Thoracic aorta (tissue), 2 donors: ENCODE measurements around the gene FCER2. TPM values are rescaled to one million over a fixed set of nuclear protein-coding genes. Genes with fewer than 3 reads are reported as not detected.
"Not testable (repeated sequence)": the region's sequence is repeated elsewhere in the genome, so short reads cannot be mapped to it uniquely, and the experiment has no call there.

Experiments
- ATAC-seq: fragments of 150-250 bp; one replicate; pipeline ENCODE4 v1.8.0; 2017; ENCODE audit warnings: low read depth; ENCODE audit not compliant: insufficient number of reproducible peaks, low FRiP score
- DNase-seq: peaks from one replicate; pipeline ENCODE4 v3.0.0-alpha.2; 2020; ENCODE audit warnings: low spot score
- H3K27ac ChIP-seq, 2 donors: fragments of 200-600 bp; sonication (generic); 1 replicate in 1 of 2; 2 replicates in 1 of 2; pipeline ENCODE4 v1.5.1; 2016; ENCODE audit warnings: mild to moderate bottlenecking in 2 of 2, moderate library complexity in 2 of 2
- H3K27me3 ChIP-seq: fragments of 200-600 bp; sonication (generic); replicated peaks from 2 replicates; pipeline ENCODE4 v1.6.0; 2016; ENCODE audit warnings: mild to moderate bottlenecking; ENCODE audit not compliant: insufficient read depth
- H3K36me3 ChIP-seq: fragments of 200-600 bp; sonication (generic); one replicate; pipeline ENCODE4 v1.5.1; 2016
- H3K4me1 ChIP-seq, 2 donors: fragments of 200-600 bp; sonication (generic); 1 replicate in 1 of 2; 2 replicates in 1 of 2; pipeline versions ENCODE4 v1.5.1 to v1.6.0; 2016; ENCODE audit warnings: low read depth in 2 of 2, mild to moderate bottlenecking in 1 of 2; ENCODE audit not compliant: control insufficient read depth in 1 of 2
- H3K4me3 ChIP-seq: fragments of 200-600 bp; sonication (generic); 2 replicates; pipeline ENCODE4 v1.5.1; 2016; ENCODE audit warnings: mild to moderate bottlenecking
- H3K9me3 ChIP-seq: fragments of 200-600 bp; sonication (generic); 2 replicates; pipeline ENCODE4 v1.5.1; 2016
- total RNA-seq, 2 donors: library from RNA; depleted of rRNA; stranded (reverse); fragments of >200 nt; gene quantifications; one replicate each; pipeline versions ENCODE4 v1.1.0 to v1.2.3, GENCODE V29; 2016
- TF ChIP-seq, protein P1 (sequence below): fragments of 200-600 bp; sonication (generic); IDR thresholded peaks from one replicate; pipeline ENCODE4 v1.5.1; 2019; ENCODE audit warnings: antibody characterized with exemption

The FCER2 gene
- total RNA-seq, 2 donors from 2014 or later, result 1.4 to 1.5 TPM

GRCh38 chr19:7746903-7747884, 45.3 kb upstream of the FCER2 start, which contains the start of gene CD209:
Gene CD209, minus strand, starts transcription at chr19:7747534. Its CDS starts 23 bp downstream, at chr19:7747511.
- no peaks in the 10 kb centered on the region for H3K36me3 ChIP-seq
- H3K27ac ChIP-seq, result no peak within 1 kb of the TSS
- TF ChIP-seq, protein P1, sequence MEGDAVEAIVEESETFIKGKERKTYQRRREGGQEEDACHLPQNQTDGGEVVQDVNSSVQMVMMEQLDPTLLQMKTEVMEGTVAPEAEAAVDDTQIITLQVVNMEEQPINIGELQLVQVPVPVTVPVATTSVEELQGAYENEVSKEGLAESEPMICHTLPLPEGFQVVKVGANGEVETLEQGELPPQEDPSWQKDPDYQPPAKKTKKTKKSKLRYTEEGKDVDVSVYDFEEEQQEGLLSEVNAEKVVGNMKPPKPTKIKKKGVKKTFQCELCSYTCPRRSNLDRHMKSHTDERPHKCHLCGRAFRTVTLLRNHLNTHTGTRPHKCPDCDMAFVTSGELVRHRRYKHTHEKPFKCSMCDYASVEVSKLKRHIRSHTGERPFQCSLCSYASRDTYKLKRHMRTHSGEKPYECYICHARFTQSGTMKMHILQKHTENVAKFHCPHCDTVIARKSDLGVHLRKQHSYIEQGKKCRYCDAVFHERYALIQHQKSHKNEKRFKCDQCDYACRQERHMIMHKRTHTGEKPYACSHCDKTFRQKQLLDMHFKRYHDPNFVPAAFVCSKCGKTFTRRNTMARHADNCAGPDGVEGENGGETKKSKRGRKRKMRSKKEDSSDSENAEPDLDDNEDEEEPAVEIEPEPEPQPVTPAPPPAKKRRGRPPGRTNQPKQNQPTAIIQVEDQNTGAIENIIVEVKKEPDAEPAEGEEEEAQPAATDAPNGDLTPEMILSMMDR, result no peak
- no peaks in the 10 kb centered on the region for H3K4me1 ChIP-seq
- no peak for ATAC-seq
- no peak within 1 kb of the TSS for H3K4me3 ChIP-seq
- no peaks in the 10 kb centered on the region for H3K9me3 ChIP-seq
- no peak for DNase-seq
- H3K27me3 ChIP-seq, result no peaks in the 10 kb centered on the region

DNA sequence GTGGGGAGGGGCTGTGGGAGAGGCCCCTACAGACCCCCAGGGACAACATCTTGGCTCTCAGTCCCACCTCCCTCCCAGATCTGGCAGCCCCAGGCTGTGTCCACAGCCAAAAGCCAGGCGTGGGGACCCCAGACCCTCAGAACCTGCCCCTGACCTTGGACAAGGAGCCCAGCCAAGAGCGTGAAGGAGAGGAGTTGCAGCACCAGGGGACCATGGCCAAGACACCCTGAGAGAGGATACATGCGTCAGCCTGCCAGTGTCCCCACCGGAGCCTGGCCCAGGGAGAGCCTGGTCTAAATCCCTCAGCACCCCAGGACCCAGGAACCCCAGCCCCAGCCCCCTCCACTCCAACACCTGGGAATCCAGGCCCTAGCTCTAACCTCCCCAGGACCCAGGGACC, 44.4 kb upstream of the FCER2 start:
- H3K27me3 ChIP-seq, H3K36me3 ChIP-seq, H3K4me1 ChIP-seq, DNase-seq, H3K27ac ChIP-seq, H3K9me3 ChIP-seq, H3K4me3 ChIP-seq, ATAC-seq: not testable (repeated sequence)

- Histone ChIP-seq H3K36me3 (no peaks in the 10 kb centered on the region), H3K4me3 (no peak overlapping the region), H3K4me1 (no peaks in the 10 kb centered on the region), H3K27ac (no peak overlapping the region), H3K9me3 (no peaks in the 10 kb centered on the region), H3K27me3 (no peaks in the 10 kb centered on the region)
- DNase-seq (no peak), ATAC-seq (no peak)
- TF ChIP-seq, protein P1, result no peak
Measured at GRCh38 chr19:7744871-7745650, 43.1 kb upstream of the FCER2 start.

DNA sequence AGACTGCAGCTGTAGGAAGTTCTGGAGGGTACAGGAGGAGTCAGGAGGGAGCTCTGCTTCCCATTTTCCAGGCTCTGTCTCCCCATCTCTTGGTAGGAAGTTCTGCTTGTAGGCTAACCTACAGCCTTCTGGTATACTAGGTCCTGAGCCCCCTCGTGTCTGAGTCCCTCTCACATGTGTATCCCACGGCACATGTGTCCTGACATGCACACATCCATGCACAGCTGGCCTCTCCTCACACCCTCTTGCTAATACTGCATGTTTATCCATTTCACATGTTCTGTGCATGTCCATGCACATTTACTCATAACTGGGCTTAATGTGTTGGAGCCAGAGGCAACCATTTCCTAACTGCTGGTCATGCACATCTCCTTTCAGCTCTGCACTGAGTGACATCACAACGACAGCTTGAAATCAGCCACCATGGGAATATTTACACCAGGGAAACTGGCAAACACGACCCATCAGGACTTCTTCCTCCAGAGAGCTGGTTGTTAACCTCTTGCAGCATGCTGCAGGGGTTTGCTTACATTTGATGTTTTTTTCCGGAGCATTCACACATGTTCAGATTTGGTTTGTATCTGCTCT, 42.4 kb upstream of the FCER2 start:
- no peak for DNase-seq
- Histone ChIP-seq H3K36me3 (no peaks in the 10 kb centered on the region), H3K9me3 (no peaks in the 10 kb centered on the region), H3K4me3 (no peak overlapping the region), H3K27ac (no peak overlapping the region), H3K27me3 (no peaks in the 10 kb centered on the region), H3K4me1 (no peaks in the 10 kb centered on the region)
- ATAC-seq, result no peak
- TF ChIP-seq, protein P1, result no peak

- H3K4me1 ChIP-seq, result no peaks in the 10 kb centered on the region
- no peak overlapping the region for H3K27ac ChIP-seq
- H3K27me3 ChIP-seq, result no peaks in the 10 kb centered on the region
- TF ChIP-seq, protein P1, result no peak
- ATAC-seq (no peak), DNase-seq (no peak)
- H3K36me3 ChIP-seq, result no peaks in the 10 kb centered on the region
- no peaks in the 10 kb centered on the region for H3K9me3 ChIP-seq
- H3K4me3 ChIP-seq, result no peak overlapping the region
Measured at GRCh38 chr19:7743425-7743841, 41.5 kb upstream of the FCER2 start.
